Activated naive CD8-positive, alpha-beta T cell treated with anti-CD3 and anti-CD28 coated beads, Interleukin-2, amount 10 ng/mL, durations not matched to agents 7 days and 5 days (primary cell): Measurements from ENCODE around the gene PIK3R3. TPM values are rescaled to one million over a fixed set of nuclear protein-coding genes. Genes with fewer than 3 reads are reported as not detected.

Experiments used
- total RNA-seq, 2 experiments: library from RNA; stranded (reverse); gene quantifications; one replicate each; pipeline ENCODE4 v1.2.3, GENCODE V29; 2021

Gene PIK3R3
- total RNA-seq, 2 experiments from 2014 or later: 3.4 to 3.7 TPM

Other genes starting within 250 kb of the PIK3R3 start
- not detected for gene TSPAN1, start 42.5 kb upstream of the PIK3R3 start, total RNA-seq
- gene P3R3URF, start 43.9 kb upstream of the PIK3R3 start, total RNA-seq: not detected
- gene POMGNT1, start 65.8 kb upstream of the PIK3R3 start, total RNA-seq: 10 to 100 TPM; 32.7 to 34.3 TPM
- gene LURAP1, start 70.7 kb upstream of the PIK3R3 start, total RNA-seq: under 1 TPM; 0.20 to 0.36 TPM
- gene RAD54L, start 115.1 kb upstream of the PIK3R3 start, total RNA-seq: 10 to 100 TPM; 47.9 to 50.8 TPM
- gene LRRC41, start 171.0 kb upstream of the PIK3R3 start, total RNA-seq: 10 to 100 TPM; 36.8 to 38.8 TPM
- gene UQCRH, start 171.1 kb upstream of the PIK3R3 start, total RNA-seq: 100 to 1,000 TPM; 250 to 260 TPM
- gene NSUN4, start 208.2 kb upstream of the PIK3R3 start, total RNA-seq: 10 to 100 TPM; 23.2 to 24.9 TPM